Measurements from ENCODE around the gene RGS18.

- no peak for TF ChIP-seq POLR2A (IDR thresholded peaks at IDR 0.05; ENCODE audit: low read length)
- no peak for TF ChIP-seq GATA1 (IDR thresholded peaks at IDR 0.05; ENCODE audit: low read depth, low read length)
Observed at GRCh38 chr1:192186197-192186596, 27.9 kb downstream of the RGS18 start.

All from erythroblast (primary cell).